G401.6 (cell line): ENCODE data around the gene SOHLH2.

Source experiments
- FAIRE-seq: peaks from 2 replicates; lab custom pipeline; 2012; peaks lifted over from hg19 to GRCh38; lab: Jason Lieb, UNC

The SOHLH2 gene, protein sequence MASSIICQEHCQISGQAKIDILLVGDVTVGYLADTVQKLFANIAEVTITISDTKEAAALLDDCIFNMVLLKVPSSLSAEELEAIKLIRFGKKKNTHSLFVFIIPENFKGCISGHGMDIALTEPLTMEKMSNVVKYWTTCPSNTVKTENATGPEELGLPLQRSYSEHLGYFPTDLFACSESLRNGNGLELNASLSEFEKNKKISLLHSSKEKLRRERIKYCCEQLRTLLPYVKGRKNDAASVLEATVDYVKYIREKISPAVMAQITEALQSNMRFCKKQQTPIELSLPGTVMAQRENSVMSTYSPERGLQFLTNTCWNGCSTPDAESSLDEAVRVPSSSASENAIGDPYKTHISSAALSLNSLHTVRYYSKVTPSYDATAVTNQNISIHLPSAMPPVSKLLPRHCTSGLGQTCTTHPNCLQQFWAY

DNA sequence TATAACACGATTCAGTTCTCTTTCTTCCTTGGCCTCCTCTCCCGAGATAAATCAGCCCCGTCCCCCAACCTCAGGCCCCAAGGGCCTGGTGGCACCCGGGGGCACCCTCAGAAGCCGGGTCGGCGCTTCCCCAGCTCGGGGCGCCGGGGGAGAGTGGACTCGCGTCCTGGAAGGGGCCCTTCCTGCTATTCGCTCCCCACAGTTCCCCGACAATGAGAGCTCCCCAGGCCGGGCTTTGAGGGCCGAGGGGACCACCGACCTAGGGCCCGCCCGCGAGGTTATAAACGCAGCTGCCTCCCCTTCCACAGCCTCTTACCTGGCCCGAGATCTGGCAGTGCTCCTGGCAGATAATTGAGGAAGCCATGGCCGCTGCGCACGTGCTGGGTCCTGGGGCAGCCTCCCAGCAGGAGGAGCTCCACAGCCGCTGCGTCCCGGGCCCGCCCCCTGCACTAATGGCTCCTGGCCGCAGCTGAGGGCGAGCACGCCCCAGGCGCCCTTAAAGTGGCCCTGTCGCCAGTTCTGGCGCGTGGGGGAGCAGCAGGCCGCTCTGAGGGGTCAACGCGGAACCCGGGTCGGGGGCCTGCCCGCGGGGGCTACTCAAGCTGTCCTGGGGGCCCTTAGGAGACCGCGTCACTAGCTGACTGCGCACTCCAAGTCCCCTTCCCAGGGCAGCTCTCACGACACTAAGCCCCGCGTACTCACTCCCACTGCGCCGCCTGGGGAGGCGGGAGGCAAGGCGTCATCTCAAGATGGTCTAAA lies at the start of gene SOHLH2:
TSS of gene SOHLH2 (minus strand) at position 394 of the 759 bp plus-strand sequence. CDS start at position 364, 30 bp downstream.
- no peak for FAIRE-seq

DNA sequence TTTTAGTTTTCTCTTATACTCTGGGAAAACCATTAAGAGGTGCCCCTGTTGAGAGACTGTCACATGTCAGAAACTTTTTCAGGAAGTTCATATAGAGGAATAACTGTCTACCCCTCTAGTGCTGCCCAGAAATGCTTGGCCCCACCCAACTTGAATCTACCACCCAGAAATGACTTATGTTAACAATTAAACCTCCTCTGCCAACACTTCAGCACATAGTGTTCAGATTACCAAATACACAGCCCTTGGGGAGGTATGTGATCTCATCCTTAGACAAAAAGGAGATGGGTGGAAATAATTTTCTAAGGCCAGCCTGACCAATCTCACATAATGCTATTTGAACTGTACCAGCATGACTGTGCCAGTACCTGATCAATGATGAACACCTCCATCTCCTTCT lies 47.6 kb upstream of the SOHLH2 start:
- FAIRE-seq, result no peak

DNA sequence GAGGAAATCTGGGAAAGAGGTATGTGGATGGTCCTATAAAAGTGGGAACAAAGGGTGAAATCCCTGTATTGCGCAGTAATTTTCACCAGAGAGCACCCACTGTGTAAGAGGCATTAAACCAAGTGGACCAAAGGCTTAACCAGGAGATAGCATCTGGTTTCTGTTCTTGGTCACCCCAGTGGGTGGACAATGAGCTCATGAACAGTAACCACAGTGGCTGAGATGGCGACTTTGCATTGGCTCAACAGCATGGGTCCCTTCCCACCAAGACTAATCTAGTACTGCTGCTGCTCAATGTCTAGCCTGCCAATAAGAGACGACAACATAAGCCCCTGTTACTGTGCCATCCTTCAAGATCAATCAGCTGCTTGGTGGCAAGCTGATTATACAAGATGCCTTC lies 46.7 kb upstream of the SOHLH2 start:
- FAIRE-seq, result no peak

DNA sequence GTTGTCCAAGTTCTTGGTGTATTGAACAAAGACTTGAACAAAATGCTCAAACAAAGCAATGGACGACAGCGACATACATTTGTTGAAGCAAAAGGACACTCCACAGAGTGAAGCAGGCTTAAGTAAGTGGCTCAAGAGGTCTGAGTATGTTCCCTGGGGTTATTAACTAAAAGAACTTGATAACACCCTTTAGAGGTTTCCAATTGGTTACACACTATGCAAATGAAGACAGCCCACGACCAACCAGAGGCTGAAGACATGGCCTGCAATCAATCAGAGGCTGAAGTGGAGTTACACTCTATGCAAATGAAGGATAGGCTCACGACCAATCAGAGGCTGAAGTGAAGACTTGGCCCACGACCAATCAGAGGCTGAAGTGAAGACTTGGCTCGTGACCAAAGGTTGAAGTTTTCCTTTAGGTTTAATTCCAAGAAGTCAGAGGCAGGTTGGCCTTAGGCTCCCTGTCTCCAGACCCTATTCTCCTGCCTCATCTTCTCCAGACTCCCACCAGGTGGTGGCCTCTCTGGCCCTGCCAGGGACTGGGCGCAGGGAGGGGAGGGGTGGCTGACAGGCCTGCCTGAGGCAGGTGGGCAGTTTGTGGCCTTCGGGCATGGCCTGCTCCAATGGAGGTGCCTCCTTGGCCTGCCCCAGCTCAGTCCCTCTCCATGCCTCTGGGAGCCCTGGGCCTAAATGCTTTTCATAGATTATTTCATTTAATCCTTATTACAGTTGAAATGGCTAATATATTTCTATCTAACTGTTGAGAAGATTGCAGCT lies 45.2 kb upstream of the SOHLH2 start:
- no peak for FAIRE-seq

DNA sequence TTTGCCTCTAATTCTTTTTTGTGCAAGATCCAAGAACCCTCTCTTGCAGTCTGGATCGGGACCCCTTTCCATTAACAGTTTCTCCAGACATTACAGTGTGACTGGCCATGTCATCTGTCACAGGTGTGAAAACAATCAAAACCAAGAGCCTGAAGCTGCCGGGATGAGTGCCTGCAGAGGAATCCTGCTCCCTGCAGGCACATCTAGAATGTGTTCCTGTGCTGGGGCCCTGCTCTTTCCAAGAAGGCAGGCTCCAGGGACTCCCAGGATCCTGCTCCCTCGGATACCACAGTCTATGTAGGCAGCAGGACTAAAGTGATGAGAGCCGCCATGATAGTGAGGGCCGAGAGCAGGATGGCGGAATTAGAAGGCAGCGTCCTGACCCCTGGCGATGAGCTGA lies 44.5 kb upstream of the SOHLH2 start:
- FAIRE-seq, result no peak

DNA sequence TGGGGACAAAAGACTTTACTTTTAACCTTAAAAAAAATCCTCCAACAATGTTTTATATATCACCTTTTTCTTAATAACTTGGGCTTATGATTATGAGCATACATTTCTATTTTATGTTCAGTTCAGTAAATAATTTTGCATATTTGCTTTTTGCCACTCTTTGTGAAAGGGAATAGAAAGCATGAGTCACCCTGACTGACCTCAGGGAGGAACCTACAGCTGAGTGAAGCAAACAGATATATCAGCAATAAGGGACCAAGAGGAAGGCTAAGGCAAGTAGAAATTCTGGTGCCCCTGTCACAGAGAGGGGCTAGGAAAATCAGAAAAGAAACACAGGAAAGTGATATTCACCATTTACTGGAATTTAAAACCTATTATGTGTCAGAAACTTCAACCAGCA lies 37.2 kb upstream of the SOHLH2 start:
- no peak for FAIRE-seq

DNA sequence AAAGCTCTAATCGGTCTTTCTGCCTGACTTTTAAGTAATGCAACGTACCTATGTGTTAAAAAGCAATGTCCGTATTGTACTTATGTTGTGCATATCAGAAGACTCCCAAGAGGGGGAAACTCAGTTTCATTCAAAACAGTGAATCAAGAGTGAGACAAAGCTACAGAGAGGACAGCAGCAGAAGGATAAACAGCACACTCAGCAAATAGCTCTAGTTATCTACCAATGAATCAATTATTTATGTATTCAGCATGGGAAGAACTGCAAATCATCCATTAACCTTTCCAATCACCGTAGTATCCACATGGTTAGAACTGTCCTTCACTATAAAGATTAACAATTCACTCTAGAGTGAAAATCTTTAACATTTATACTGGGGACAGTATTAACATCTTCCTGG lies 36.7 kb upstream of the SOHLH2 start:
- FAIRE-seq, result no peak

DNA sequence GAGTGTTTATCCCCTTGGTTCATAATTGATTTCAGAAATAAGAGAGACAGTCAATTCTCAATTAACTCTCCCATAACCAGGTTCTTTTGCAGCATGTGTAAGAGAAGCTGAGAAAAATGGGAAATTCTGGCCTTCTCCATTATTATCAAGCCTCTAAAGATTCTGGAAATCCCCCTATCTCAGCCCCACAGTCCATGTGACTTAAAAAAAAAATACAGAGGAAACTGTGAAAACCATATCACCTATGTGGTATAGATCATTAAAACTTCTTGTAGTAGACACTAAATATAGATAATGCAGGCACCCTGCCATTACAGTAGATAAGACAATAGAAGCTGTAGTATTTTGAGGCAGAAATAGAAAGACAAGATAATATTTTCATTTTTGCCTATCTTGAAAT lies 34.3 kb upstream of the SOHLH2 start:
- FAIRE-seq, result no peak

DNA sequence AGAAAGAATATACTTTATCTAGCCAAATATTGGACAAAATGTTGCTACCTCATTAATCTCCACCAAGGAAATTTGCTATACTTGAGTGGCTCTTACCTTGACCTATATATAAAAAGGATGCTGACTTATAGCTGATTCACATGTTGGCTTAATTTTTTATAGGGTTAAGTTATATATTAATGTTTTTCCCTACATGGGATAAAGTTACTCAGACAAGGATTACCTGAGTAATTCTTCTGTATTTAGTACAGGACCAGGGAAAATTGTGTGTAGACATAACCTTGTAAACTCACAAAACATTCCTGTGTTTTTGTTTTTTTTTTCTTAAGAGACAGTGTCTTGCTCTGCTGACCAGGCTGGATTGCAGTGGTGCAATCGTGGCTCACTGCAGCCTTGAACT lies 30.6 kb upstream of the SOHLH2 start:
- no peak for FAIRE-seq

DNA sequence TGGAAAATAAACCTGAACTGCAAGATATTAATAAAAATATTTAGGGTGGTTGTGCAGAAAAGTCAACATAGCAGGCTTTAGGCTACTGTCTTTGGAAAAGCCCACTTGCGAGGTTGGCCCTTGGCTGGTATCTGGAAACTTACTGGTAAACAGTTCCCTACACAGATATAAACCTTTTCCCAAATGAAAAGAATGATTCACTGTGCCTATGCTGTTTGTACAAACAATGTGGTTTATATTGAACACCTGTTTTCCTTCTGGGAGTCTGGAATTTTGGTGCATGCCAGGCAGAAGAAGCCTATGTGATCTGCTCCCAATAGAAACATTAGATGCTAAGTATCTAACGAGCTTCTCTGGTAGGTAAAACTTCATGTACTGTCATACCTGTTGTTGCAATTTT lies 29.7 kb upstream of the SOHLH2 start:
- FAIRE-seq, result no peak

DNA sequence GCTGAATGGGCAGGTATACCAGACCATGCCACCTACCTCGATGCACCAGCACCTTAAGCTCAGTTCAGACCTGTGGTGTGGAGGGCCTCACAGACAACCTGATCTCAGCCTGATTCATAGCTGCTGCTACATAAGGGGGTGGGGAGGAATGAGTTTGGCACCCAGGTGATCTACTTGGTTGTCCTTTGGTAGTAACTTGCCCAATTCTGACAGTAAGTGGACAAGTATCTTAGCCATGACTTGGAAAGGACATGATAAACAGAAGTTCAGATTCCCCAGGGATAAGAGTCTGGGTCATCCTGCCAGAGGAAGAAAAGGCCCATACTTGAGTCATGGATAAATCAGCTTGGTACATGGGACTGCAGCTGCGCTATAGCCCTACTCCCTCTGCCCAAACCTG lies 28.4 kb upstream of the SOHLH2 start:
- no peak for FAIRE-seq

DNA sequence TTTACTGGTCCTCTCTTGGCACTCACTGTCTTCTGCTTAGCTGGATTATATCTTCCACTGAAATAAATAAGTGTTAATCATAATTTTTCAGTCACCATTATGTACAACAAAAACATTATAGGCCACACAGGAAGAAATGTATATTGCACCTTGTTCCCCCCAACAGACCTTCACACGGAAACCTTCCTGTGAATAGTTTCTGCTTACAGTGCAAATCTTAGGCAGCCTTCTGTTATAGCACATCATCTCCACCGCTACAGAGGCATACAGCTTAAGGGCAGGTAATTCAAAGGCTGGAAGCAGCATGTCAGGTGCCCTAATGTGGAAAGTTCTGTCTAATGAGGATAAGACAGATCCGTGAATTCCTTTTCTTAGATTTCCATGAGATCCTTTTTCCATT lies 16.9 kb upstream of the SOHLH2 start:
- FAIRE-seq, result no peak

DNA sequence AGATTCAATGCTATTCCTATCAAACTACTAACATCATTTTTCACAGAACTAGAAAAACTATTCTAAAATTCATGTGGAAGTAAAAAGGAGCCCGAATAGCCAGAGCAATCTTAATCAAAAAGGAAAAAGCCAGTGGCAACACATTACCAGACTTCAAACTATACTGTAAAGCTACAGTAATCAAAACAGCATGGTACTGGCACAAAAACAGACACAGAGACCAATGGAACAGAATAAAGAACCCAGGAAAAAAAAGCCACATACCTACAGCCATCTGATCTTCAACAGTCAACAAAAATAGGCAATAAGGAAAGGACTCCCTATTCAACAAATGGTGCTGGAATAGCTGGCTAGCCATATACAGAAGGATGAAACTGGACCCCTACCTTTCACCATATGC lies 10.4 kb upstream of the SOHLH2 start:
- no peak for FAIRE-seq

DNA sequence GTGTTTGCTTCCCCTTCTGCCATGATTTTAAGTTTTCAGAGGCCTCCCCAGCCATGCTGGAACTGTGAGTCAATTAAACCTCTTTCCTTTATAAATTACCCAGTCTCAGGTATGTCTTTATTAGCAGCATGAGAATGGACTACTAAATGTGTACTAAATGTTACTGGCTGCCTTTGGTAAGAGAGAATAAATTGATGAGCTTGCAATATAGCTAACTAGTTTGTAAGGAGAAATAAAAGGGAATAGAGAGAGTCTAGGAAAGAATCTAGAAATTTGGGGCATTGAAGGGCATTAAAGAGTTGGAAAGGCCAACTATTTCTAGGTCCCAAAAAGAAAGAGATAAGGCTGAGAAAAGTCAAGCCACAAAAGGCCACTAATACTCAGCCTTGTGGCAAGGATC lies 5.5 kb upstream of the SOHLH2 start:
- no peak for FAIRE-seq

DNA sequence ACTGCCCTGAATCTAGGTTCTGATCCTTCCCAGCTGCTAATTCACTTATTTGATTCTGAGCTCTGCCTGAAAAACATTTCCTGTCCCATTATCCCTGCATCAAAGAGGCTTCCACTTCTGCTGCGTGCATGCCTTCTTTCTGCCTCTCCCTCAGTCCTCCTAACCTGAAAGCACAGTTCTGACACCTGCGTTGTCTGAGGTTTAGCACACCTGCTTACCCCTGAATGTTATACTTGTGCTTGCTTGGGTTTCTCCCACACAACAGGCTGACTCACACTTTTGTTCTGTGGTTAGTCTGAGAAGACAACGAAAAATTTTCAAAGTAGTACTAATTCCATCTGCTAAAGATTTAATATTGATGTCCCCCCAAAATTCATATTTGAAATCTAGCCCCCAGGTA lies 3.1 kb upstream of the SOHLH2 start:
- no peak for FAIRE-seq

DNA sequence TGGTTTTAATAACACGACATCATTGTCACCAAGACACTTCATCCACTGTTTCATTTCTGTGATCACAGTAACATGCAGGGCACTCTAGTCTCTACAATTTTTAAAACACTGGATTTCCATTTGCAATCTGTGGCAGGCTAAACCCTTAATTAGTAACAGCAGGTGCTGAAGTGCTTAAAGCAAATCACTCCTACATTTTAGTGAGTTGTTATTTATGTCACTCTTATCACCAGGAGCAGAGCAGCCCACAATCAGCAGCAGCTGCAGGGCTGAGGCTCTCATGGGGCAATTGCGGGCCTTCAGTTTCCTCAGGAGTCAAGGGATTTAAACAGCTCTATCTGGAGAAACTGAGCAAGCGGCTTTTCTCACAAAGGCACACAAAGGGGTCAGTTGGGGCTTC lies 1.6 kb downstream of the SOHLH2 start:
- FAIRE-seq, result no peak

DNA sequence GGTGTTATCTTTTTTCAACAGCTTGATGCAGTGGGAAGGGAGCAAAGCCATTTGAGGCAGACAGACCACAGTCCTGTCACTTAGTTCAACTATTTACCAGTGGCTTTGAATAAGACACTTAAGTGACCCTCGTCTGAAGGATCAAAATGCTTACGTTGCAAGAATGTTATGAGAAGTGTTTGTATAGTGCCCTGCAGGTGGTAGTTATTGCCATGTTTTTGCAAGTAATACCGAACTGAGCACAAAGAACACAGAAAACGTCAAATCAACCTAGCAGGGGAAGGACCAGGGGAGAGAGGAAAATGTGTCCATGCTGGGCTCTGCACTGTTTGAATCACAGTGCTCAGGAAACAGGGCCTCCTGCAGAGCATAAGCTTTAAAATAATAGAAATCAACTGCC lies 2.8 kb downstream of the SOHLH2 start:
- no peak for FAIRE-seq

DNA sequence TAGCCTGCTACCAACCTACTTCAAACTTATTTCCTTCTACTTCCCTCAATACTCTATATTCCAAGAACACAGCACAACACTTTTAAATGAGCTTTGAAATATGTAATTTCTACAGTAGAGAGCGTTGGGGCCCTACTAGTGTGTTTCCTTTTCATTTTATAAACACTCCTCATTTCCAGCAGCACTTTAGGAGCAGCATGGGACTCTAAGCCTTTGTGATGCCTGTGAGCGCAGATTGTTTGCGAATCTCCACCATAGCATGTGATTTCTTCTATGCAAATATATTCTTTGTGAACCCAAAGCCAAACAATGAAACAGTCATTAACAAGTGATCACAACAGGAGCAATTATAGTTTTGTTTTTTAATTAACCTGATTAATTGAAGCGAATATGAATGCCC lies 3.6 kb downstream of the SOHLH2 start:
- FAIRE-seq, result no peak

DNA sequence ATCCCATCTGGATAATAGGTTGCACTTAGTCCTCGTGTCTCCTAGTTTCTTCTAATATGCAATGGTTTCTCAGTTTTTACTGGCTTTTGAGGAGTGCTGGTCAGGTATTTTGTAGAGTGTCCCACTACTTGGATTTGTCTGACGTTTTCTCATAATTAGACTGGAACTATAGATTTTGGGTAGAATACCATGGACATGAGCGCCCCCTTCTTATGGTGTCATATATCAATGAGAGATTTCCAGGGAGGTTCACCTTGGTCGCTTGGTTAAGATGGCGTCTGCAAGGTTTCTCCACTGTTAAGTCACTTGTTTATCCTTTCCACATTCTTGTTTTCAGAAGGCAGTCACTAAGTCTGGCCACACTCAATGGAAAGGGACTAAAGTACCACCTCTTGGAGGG lies 6.7 kb downstream of the SOHLH2 start:
- no peak for FAIRE-seq

DNA sequence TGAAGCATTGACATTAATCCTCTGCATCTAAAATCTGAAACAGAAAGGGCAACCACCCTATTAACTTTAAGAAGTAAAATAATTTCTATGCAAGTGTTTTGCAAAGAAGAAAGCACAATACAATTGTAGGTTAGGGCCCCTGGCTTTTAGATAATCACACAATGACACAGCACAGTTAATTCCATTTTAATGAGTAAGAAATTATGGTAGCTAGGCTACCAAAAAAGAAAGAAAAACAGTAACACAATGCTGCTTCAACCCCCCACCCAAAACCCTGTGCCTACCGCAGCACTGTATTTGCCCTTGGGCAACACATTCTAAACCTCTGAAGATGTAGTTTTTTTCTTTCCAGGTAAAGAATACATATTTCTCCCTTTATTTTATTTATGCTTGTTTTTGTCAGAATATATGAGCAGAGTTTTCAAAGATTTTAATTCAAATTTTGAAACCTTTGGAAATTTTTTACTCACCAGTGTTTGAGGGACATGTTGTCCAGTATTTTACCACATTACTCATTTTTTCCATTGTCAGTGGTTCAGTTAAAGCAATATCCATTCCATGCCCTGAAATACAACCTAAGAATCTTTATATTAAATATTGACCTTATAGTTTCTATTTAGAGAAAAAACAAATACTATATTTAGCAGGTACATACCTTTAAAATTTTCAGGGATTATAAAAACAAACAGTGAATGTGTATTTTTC lies 21.1 kb downstream of the SOHLH2 start:
- no peak for FAIRE-seq

DNA sequence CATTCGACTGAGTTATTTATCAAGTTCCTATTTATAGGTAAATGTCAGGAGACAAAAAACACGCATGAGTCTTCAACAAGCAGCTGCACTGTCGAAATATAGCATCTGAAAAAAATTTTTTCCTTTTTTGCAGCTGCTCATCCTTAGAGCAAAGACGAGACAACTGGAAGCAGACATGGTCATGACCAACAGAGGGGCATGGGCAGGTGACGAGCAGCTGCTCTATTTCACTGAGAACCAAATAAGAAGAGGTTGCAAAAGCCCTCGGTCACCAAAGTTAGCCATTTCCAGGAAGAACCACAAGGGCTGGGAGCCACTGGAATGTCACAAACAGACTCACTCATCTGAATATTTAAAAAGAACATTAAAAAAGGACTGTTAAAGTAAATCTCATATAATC lies 22.2 kb downstream of the SOHLH2 start:
- no peak for FAIRE-seq

DNA sequence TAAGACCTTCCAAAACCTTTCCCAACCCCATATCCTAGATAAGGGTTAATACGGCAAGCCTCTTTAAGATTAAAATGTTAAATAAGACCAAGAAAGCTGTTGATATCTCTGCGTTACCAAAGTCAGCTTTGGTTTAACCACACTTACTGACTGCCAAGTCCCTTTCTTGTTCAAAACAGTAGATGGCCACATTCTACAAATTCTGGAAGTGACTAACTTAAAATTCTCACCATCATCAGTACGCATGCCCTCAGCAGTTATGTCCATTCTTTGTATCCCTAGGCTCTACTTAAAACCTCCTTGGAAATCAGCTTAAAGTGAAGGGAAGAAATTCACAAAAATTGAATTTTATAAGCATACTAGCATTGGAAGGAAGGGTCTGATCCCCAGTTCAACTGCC lies 23.6 kb downstream of the SOHLH2 start:
- no peak for FAIRE-seq
